Cardiac muscle cell (in vitro differentiated cells and primary cell): ENCODE measurements around the gene AOPEP. TPM values are rescaled to one million over a fixed set of nuclear protein-coding genes. Genes with fewer than 3 reads are reported as not detected.
A peak's percentile ranks its signal among the peaks of the same experiment; 100 is the strongest.

Source experiments
- DNase-seq, 2 donors: peaks; one replicate each; pipeline versions ENCODE4 v3.0.0 to v3.0.0-alpha.2; 2010 to 2017; ENCODE audit warnings: low read depth in 1 of 2, low spot score in 1 of 2
- H3K27ac ChIP-seq: fragments of 200-600 bp; sonication (generic); 2 replicates; pipeline ENCODE4 v1.5.1; 2016
- H3K27me3 ChIP-seq: fragments of 200-600 bp; sonication (generic); 2 replicates; pipeline ENCODE4 v1.6.0; 2016; ENCODE audit warnings: control low read depth
- H3K36me3 ChIP-seq: fragments of 200-600 bp; sonication (generic); 2 replicates; pipeline ENCODE4 v1.5.1; 2016; ENCODE audit warnings: control low read depth
- H3K4me1 ChIP-seq: fragments of 200-600 bp; sonication (generic); 2 replicates; pipeline ENCODE4 v1.8.1; 2017; ENCODE audit warnings: low read depth, mild to moderate bottlenecking, mixed run types
- H3K4me3 ChIP-seq: fragments of 200-600 bp; sonication (generic); 2 replicates; pipeline ENCODE4 v1.5.1; 2016; ENCODE audit warnings: mild to moderate bottlenecking
- H3K9me3 ChIP-seq: fragments of 200-600 bp; sonication (generic); 2 replicates; pipeline ENCODE4 v1.5.1; 2017; ENCODE audit warnings: low read depth, mild to moderate bottlenecking, control low read depth
- polyA plus RNA-seq: library from polyadenylated mRNA; unstranded; fragments of >200 nt; fragmentation: Nextera tagmentation; extraction: Ambion mirVana; gene quantifications from 2 replicates; pipeline ENCODE4 v1.2.1, GENCODE V29; 2016
- total RNA-seq: library from RNA; depleted of rRNA; stranded (reverse); fragments of >200 nt; gene quantifications from 2 replicates; pipeline ENCODE4 v1.2.3, GENCODE V29; 2016
- TF ChIP-seq, protein P1 (sequence below): IDR thresholded peaks from 2 replicates; pipeline ENCODE4 v1.5.1; 2012; ENCODE audit warnings: low read depth, mild to moderate bottlenecking, low read length

AOPEP gene
- total and polyA plus RNA-seq, 2 experiments from 2014 or later = 46.8 to 88.7 TPM

DNA sequence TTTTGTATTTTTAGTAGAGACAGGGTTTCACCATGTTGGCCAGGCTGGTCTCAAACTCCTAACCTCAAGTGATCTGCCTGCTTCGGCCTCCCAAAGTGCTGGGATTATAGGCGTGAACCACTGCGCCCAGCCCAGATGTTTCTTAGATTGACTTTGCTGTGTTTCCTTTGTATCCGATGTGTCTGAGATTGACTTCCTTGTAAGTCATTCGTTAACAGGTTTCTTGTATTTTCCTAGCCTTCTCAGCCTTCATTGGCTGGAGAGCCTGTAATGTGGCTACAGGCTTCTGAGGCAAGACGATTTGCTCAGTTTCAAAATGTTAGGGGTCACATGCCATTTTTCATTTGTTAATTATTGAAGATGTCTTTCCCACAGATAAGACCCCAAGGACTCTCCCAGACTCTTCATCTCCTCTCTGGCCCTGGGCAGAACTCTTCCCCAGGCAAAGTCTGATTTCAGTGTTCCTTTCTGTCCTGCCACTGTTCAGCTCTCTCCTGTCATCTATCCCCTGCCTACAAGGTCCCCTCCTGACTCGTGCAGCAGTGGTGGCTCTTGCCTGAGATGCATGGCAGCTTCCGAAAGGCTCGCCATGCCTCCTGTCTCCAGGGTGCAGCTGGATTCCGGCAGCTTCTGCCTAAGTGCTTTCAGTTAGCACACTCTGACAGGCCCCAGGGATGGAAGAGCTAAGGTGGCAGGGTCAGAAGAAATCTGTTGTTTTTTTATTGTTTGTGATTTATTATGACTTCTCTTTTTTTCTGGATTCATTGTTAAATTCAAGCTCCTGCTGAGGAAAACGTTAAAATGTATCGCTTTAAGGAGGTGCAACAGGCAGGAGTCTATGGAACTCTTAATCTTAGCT is 206.4 kb downstream of the AOPEP start:
- H3K9me3 ChIP-seq = no peaks in the 10 kb centered on the region
- TF ChIP-seq, protein P1, sequence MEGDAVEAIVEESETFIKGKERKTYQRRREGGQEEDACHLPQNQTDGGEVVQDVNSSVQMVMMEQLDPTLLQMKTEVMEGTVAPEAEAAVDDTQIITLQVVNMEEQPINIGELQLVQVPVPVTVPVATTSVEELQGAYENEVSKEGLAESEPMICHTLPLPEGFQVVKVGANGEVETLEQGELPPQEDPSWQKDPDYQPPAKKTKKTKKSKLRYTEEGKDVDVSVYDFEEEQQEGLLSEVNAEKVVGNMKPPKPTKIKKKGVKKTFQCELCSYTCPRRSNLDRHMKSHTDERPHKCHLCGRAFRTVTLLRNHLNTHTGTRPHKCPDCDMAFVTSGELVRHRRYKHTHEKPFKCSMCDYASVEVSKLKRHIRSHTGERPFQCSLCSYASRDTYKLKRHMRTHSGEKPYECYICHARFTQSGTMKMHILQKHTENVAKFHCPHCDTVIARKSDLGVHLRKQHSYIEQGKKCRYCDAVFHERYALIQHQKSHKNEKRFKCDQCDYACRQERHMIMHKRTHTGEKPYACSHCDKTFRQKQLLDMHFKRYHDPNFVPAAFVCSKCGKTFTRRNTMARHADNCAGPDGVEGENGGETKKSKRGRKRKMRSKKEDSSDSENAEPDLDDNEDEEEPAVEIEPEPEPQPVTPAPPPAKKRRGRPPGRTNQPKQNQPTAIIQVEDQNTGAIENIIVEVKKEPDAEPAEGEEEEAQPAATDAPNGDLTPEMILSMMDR = no peak
- H3K4me1 ChIP-seq = peaks cover 18% of the 10 kb centered on the region
- H3K4me3 ChIP-seq = no peak overlapping the region
- DNase-seq = peak in 1 of 2 donors; percentile 26
- no peak overlapping the region for H3K27ac ChIP-seq
- no peaks in the 10 kb centered on the region for H3K27me3 ChIP-seq
- H3K36me3 ChIP-seq = no peaks in the 10 kb centered on the region

DNA sequence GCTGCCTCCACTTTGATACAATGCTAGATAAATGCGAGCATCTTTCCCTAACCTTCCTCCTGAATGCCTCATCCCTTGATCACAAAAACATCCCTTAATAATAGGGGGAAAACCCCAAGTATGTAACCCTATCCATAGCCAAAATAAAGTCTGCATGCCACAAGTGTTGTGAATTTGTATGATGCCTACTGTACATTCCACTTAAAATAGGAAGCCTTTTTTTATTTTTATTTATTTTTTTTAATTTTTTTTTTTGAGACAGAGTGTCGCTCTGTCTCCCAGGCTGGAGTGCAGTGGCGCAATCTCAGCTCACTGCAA is 207.0 kb downstream of the AOPEP start:
- DNase-seq = no peak
- Histone ChIP-seq H3K27ac (no peak overlapping the region), H3K27me3 (no peaks in the 10 kb centered on the region), H3K4me1 (peaks cover 14% of the 10 kb centered on the region), H3K4me3 (no peak overlapping the region), H3K36me3 (no peaks in the 10 kb centered on the region), H3K9me3 (no peaks in the 10 kb centered on the region)
- TF ChIP-seq, protein P1 = no peak

DNA sequence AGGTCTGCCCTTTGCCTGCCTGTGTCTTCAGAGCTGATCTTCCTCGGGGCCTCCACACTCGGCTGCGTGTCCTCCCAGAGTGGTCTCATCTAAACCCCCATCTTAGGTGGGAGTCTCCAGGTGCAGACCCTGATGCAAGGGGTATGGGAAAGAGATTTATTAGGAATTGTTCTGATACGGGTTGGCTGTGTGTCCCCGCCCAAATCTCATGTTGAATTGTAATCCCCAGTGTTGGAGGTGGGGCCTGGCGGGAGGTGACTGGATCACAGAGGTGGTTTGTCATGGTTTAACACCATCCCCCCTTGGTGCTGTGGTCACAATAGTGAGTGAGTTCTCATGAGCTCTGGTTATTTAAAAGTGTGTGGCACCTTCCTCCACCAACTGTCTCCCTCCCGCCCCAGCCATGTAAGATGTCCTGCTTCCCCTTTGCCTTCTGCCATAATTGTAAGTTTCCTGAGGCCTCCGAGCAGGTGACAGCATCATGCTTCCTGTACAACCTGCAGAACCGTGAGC is 208.4 kb downstream of the AOPEP start:
- no peak for DNase-seq
- H3K9me3 ChIP-seq = no peaks in the 10 kb centered on the region
- no peak overlapping the region for H3K27ac ChIP-seq
- H3K27me3 ChIP-seq = no peaks in the 10 kb centered on the region
- TF ChIP-seq, protein P1 = no peak
- no peaks in the 10 kb centered on the region for H3K36me3 ChIP-seq
- peaks cover 14% of the 10 kb centered on the region for H3K4me1 ChIP-seq
- H3K4me3 ChIP-seq = no peak overlapping the region

DNA sequence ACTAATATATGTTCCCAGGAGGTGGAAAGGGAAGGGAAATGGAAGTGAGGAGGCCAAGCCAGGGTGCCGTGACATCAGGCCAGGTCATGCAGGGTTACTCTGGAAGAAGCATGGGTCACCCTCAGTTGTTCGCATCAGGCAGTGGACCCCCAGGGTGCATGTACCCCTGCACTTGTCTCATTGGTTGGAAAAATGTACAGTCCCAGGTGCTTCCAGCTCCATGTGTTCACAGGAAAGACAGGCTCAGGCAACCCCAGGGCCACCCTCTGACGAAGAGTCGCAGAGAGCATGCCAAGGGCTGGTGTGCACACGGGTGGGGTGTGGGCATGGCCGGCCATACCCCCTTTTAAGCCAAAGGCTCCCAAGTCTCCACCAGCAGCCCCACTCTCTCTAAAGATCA is 208.9 kb downstream of the AOPEP start:
- Histone ChIP-seq H3K9me3 (no peaks in the 10 kb centered on the region), H3K4me3 (no peak overlapping the region), H3K4me1 (peaks cover 14% of the 10 kb centered on the region), H3K36me3 (no peaks in the 10 kb centered on the region), H3K27ac (no peak overlapping the region), H3K27me3 (no peaks in the 10 kb centered on the region)
- TF ChIP-seq, protein P1 = no peak
- no peak for DNase-seq

DNA sequence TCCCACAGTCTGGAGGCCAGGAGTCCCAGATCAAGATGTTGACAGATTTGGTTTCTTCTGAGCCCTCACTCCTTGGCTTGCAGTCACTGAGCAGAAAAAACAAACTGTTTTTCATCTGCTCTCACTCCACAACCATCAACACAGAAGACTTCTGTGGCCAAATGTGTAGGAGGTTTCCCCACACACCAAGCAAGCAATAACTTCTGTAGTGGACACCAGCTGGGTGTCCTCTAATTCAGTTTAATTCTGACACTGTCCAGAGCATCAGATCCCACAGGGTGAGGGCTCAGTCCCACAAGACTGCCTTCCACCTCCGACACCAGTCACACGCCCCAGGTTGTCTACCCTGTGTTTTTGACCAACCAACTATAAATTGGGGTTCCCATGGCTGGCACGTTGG is 209.9 kb downstream of the AOPEP start:
- H3K4me1 ChIP-seq = peaks cover 20% of the 10 kb centered on the region
- TF ChIP-seq, protein P1 = no peak
- no peaks in the 10 kb centered on the region for H3K9me3 ChIP-seq
- no peaks in the 10 kb centered on the region for H3K27me3 ChIP-seq
- H3K4me3 ChIP-seq = no peak overlapping the region
- peak in 1 of 2 donors; percentile 91 for DNase-seq
- H3K36me3 ChIP-seq = no peaks in the 10 kb centered on the region
- no peak overlapping the region for H3K27ac ChIP-seq
